ENCODE data around the gene IL17RD.

GRCh38 chr3:57161915-57162314, 3.2 kb downstream of the IL17RD start:
- TF ChIP-seq, protein P1, sequence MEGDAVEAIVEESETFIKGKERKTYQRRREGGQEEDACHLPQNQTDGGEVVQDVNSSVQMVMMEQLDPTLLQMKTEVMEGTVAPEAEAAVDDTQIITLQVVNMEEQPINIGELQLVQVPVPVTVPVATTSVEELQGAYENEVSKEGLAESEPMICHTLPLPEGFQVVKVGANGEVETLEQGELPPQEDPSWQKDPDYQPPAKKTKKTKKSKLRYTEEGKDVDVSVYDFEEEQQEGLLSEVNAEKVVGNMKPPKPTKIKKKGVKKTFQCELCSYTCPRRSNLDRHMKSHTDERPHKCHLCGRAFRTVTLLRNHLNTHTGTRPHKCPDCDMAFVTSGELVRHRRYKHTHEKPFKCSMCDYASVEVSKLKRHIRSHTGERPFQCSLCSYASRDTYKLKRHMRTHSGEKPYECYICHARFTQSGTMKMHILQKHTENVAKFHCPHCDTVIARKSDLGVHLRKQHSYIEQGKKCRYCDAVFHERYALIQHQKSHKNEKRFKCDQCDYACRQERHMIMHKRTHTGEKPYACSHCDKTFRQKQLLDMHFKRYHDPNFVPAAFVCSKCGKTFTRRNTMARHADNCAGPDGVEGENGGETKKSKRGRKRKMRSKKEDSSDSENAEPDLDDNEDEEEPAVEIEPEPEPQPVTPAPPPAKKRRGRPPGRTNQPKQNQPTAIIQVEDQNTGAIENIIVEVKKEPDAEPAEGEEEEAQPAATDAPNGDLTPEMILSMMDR (IDR thresholded peaks at IDR 0.05): no peak
- TF ChIP-seq EZH2 (IDR thresholded peaks at IDR 0.05; ENCODE audit: borderline replicate concordance, insufficient read depth, low read depth, low read length, poor library complexity, severe bottlenecking): no peak

Measured in B cell (primary cell).